GM18873 (cell line): Measurements from ENCODE around the gene KCNK10.

Experiments used
- ATAC-seq: cut with Tn5 transposase; IDR thresholded peaks from one replicate; pipeline ENCODE4 v1.9.1; 2021; ENCODE audit warnings: mild to moderate bottlenecking, moderate library complexity, moderate number of reproducible peaks; ENCODE audit not compliant: unreplicated experiment, low FRiP score

KCNK10 gene

DNA sequence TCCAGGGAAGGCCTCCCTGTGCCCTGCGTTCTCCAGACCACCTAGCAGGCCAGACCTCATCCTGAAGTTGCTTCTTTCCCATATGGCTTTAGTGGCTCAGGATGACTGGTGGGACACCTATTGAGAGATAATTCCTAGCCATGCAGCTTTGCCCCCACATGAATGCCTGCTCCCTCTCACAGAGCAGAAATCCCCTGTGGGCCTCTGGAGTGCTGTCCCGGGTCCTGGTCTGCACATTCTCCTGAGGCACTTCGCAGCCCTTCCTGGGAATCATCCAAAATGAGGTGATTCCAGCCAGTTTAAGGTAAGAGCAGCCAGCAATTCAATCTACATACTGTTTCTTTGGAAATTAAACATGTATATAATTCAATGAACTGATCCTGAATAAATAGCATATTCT, 182.2 kb downstream of the KCNK10 start:
- ATAC-seq, result no peak

DNA sequence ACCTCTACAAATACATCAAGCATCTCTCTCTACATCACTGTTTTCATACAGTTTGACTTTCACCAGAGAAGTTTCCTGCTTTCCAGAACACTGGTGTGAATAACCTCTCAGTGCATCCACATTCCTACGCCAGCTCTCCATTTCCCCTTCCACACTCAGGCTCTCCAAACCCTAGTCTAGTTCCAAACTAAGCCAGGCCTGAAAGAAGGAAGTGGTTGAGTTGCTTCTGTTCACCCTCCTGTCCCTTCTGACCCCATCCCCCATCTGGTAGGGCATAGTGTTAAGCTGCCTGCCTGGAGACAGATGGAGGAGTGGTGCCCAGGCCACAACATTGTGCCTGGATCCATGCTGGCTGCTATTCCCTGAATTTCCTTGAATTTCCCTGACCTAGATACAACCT, 185.7 kb downstream of the KCNK10 start:
- ATAC-seq, result no peak
